GM23248 (cell line): ENCODE measurements around the gene AJM1. TPM values are rescaled to one million over a fixed set of nuclear protein-coding genes. Genes with fewer than 3 reads are reported as not detected.

Experiments used
- DNase-seq: peaks from one replicate; pipeline ENCODE4 v3.0.0-alpha.2; 2015
- H2AFZ ChIP-seq: fragments of 200-600 bp; sonication (generic); 2 replicates; pipeline ENCODE4 v1.6.1; 2016; ENCODE audit warnings: antibody characterized with exemption
- H3F3A ChIP-seq: fragments of 200-600 bp; sonication (generic); 2 replicates; pipeline ENCODE4 v1.6.1; 2016; ENCODE audit warnings: mild to moderate bottlenecking, antibody characterized with exemption, mixed run types; ENCODE audit not compliant: insufficient read depth
- H3K27ac ChIP-seq: fragments of 200-600 bp; sonication (generic); 2 replicates; pipeline ENCODE4 v1.5.1; 2016; ENCODE audit warnings: mild to moderate bottlenecking
- H3K27me3 ChIP-seq: fragments of 200-600 bp; sonication (generic); replicated peaks from 2 replicates; pipeline ENCODE4 v1.6.1; 2016; ENCODE audit warnings: mild to moderate bottlenecking; ENCODE audit not compliant: insufficient read depth
- H3K36me3 ChIP-seq: fragments of 200-600 bp; sonication (generic); 2 replicates; pipeline ENCODE4 v1.6.1; 2016; ENCODE audit warnings: low read depth, mild to moderate bottlenecking
- H3K4me1 ChIP-seq: fragments of 200-600 bp; sonication (generic); 2 replicates; pipeline ENCODE4 v1.6.1; 2016; ENCODE audit warnings: mild to moderate bottlenecking; ENCODE audit not compliant: insufficient read depth
- H3K4me2 ChIP-seq: fragments of 200-600 bp; sonication (generic); one replicate; pipeline ENCODE4 v1.6.1; 2016; ENCODE audit warnings: mild to moderate bottlenecking; ENCODE audit not compliant: unreplicated experiment
- H3K4me3 ChIP-seq: fragments of 200-600 bp; sonication (generic); 2 replicates; pipeline ENCODE4 v1.5.1; 2016; ENCODE audit warnings: mild to moderate bottlenecking
- H3K79me2 ChIP-seq: fragments of 200-600 bp; sonication (generic); 2 replicates; pipeline ENCODE4 v1.6.1; 2016; ENCODE audit warnings: mild to moderate bottlenecking; ENCODE audit not compliant: insufficient read depth
- H3K9ac ChIP-seq: fragments of 200-600 bp; sonication (generic); 2 replicates; pipeline ENCODE4 v1.6.1; 2016; ENCODE audit warnings: mild to moderate bottlenecking
- H3K9me2 ChIP-seq: fragments of 200-600 bp; sonication (generic); 2 replicates; pipeline ENCODE4 v1.6.1; 2016; ENCODE audit warnings: mixed run types, mild to moderate bottlenecking, moderate library complexity; ENCODE audit not compliant: insufficient read depth
- H3K9me3 ChIP-seq: fragments of 200-600 bp; sonication (generic); one replicate; pipeline ENCODE4 v1.6.1; 2017; ENCODE audit warnings: low read depth
- H4K20me1 ChIP-seq: fragments of 200-600 bp; sonication (generic); 2 replicates; pipeline ENCODE4 v1.6.0; 2016; ENCODE audit not compliant: insufficient read depth
- EZH2 ChIP-seq: fragments of 200-600 bp; sonication (generic); IDR thresholded peaks from 2 replicates; pipeline ENCODE4 v1.6.1; 2018; ENCODE audit warnings: antibody characterized with exemption, mild to moderate bottlenecking; ENCODE audit not compliant: insufficient read depth, poor library complexity, severe bottlenecking
- EZH2phosphoT487 ChIP-seq: fragments of 200-600 bp; sonication (generic); IDR thresholded peaks from 2 replicates; pipeline ENCODE4 v1.6.1; 2018; ENCODE audit warnings: antibody characterized with exemption, moderate library complexity, mild to moderate bottlenecking, low read depth; ENCODE audit not compliant: insufficient read depth
- WGBS, 2 experiments: methylation state at CpG; one replicate each; pipeline ENCODE4 v1.1.6; 2015 to 2017; ENCODE audit warnings: low lambda C conversion rate in 2 of 2, low coverage in 1 of 2; ENCODE audit errors: missing lambda C conversion rate in 2 of 2; 5-methylcytosine and 5-hydroxymethylcytosine counted together
- in situ Hi-C: fragments of 300-500 bp; cut with MboI; formaldehyde crosslinking; loops from 2 replicates; pipeline ENCODE4 v1.15.0; 2020
- polyA plus RNA-seq: library from polyadenylated mRNA; unstranded; fragments of >200 nt; fragmentation: Nextera tagmentation; extraction: Ambion mirVana; gene quantifications from 2 replicates; pipeline ENCODE4 v1.2.1, GENCODE V29; 2016
- total RNA-seq: library from RNA; depleted of rRNA; stranded (reverse); fragments of >200 nt; shearing (Covaris generic); gene quantifications from 2 replicates; pipeline ENCODE4 v1.2.3, GENCODE V29; 2014

AJM1 gene
- total and polyA plus RNA-seq, 2 experiments from 2014 or later: 1.1 to 1.4 TPM

DNA sequence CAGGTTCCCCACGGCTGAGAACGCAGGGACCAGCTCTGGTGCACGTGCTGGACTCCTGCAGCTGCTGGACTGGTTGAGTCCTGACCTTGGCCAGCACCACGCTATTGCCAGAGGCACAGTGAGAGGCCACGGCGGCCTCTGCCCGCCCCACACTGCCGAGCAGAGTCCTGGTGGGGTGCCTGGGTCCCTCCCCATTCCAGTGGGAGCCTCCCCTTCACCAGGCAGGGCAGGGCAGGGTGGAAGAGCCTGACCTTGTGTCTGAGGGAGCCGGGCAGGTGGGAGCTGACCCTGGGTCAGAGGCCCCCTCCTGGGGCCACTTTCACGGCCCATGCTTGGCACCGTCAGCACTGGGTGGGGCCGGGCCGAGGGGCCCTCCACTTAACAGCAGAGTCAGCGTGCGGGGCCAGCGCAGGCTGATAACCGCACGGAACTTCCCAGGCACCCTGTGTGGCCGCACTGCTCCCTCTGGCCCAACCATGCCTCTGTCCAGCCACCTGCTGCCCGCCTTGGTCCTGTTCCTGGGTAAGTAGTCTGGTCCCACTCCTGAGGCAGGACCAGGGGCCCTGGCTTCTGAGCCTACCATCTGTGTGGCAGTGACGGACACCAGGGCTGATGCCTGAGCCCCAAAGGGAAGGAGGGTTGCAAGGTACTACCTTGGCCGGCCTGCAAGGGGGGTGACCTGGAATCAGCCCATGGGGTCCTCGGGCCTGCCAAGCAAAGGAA lies 9.8 kb downstream of the AJM1 start, which contains the start of gene MAMDC4:
Gene MAMDC4 (plus strand): TSS at position 406 of the 723 bp plus-strand sequence. CDS start 71 bp downstream, at position 477.
- in situ Hi-C loops: no loop called here
- H3K9me2 ChIP-seq: no peaks in the 10 kb centered on the region
- no peak within 1 kb of the TSS for H3K9ac ChIP-seq
- no peak within 1 kb of the TSS for H3K4me3 ChIP-seq
- no peak for TF ChIP-seq EZH2
- no peak for TF ChIP-seq EZH2phosphoT487
- no peaks in the 10 kb centered on the region for H4K20me1 ChIP-seq
- no peaks in the 10 kb centered on the region for H3K36me3 ChIP-seq
- no peaks in the 10 kb centered on the region for H3K9me3 ChIP-seq
- H3K4me1 ChIP-seq: no peaks in the 10 kb centered on the region
- no peak within 1 kb of the TSS for H2AFZ ChIP-seq
- H3K27me3 ChIP-seq: no peaks in the 10 kb centered on the region
- H3K79me2 ChIP-seq: peaks cover 7% of the 10 kb centered on the region; the same call in 1 of the 2 replicates
- no peaks in the 10 kb centered on the region for H3F3A ChIP-seq
- WGBS, 2 experiments: 70 to 73% methylated on average over 16 to 23 of the region's 23 CpGs
- no peak within 1 kb of the TSS for H3K27ac ChIP-seq
- no peak within 1 kb of the TSS for H3K4me2 ChIP-seq
- DNase-seq: no peak

DNA sequence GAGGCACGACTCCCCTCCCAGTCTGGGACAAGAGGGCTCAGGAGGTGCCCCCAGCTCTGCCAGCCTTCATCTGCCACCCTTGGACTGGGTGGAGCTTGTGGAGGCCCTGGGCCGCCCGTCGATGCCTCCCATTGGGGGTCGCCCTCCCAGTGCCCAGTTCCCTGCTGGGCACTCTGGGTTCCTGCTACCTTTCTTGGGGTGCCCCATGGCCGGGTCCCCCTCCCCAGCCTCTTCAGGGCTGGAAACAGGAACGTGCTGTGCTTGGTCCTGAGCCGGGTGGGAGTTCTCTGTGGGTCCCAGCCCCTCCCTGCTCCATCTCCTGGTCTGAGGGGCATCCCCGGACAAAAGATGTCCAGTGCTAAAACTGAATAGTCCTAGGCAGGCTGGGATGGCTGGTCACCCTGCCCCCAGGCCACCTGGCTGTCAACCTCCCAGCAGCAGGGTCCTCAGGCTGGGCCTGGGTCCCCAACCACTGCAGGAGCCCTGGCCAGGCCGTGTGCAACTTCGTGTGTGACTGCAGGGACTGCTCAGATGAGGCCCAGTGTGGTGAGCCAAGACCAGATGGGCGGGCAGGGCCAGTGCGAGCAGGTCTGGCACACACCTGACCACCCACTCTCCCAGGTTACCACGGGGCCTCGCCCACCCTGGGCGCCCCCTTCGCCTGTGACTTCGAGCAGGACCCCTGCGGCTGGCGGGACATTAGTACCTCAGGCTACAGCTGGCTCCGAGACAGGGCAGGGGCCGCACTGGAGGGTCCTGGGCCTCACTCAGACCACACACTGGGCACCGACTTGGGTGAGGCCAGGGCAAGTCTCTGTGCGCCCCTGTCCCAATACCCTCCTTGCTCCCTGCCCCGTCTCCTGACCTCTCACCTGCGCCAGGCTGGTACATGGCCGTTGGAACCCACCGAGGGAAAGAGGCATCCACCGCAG lies 10.7 kb downstream of the AJM1 start:
- H3K4me1 ChIP-seq: no peaks in the 10 kb centered on the region
- no peak for DNase-seq
- H3K4me3 ChIP-seq: no peak overlapping the region
- H3K27me3 ChIP-seq: no peaks in the 10 kb centered on the region
- H3K9ac ChIP-seq: no peak overlapping the region
- WGBS, 2 experiments: 81 to 84% methylated on average over 24 to 28 of the region's 29 CpGs
- in situ Hi-C loops: no loop called here
- TF ChIP-seq EZH2phosphoT487 (no peak), EZH2 (no peak)
- peaks cover 7% of the 10 kb centered on the region; the same call in 1 of the 2 replicates for H3K79me2 ChIP-seq
- H3K36me3 ChIP-seq: no peaks in the 10 kb centered on the region
- H3K9me3 ChIP-seq: no peaks in the 10 kb centered on the region
- no peak overlapping the region for H3K4me2 ChIP-seq
- no peak overlapping the region for H3K27ac ChIP-seq
- no peaks in the 10 kb centered on the region for H4K20me1 ChIP-seq
- H3F3A ChIP-seq: no peaks in the 10 kb centered on the region
- H2AFZ ChIP-seq: no peak overlapping the region
- no peaks in the 10 kb centered on the region for H3K9me2 ChIP-seq

DNA sequence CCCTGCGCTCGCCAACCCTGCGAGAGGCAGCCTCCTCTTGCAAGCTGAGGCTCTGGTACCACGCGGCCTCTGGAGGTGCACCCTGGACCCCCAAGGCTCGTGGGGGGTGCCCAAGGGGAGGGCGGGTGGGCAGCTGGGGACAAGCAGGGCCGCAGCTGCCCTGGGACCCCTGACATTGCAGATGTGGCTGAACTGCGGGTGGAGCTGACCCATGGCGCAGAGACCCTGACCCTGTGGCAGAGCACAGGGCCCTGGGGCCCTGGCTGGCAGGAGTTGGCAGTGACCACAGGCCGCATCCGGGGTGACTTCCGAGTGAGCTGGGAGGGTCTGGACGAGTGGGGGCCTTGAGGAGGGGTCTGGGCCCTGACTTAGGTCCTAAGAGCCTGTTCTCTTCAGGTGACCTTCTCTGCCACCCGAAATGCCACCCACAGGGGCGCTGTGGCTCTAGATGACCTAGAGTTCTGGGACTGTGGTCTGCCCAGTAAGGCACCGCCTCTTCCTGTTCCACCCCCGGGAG lies 11.4 kb downstream of the AJM1 start:
- no peak for TF ChIP-seq EZH2phosphoT487
- TF ChIP-seq EZH2: no peak
- no peaks in the 10 kb centered on the region for H3K9me3 ChIP-seq
- WGBS, 2 experiments: 77 to 85% methylated on average over 6 to 18 of the region's 18 CpGs
- no peak overlapping the region for H3K9ac ChIP-seq
- no peaks in the 10 kb centered on the region for H3K9me2 ChIP-seq
- no peak overlapping the region for H3K27ac ChIP-seq
- H3K36me3 ChIP-seq: no peaks in the 10 kb centered on the region
- no peaks in the 10 kb centered on the region for H3K27me3 ChIP-seq
- H2AFZ ChIP-seq: no peak overlapping the region
- no peak for DNase-seq
- no peaks in the 10 kb centered on the region for H3K4me1 ChIP-seq
- no peaks in the 10 kb centered on the region for H3F3A ChIP-seq
- no peak overlapping the region for H3K4me3 ChIP-seq
- in situ Hi-C loops: no loop called here
- H4K20me1 ChIP-seq: no peaks in the 10 kb centered on the region
- peaks cover 7% of the 10 kb centered on the region; the same call in 1 of the 2 replicates for H3K79me2 ChIP-seq
- H3K4me2 ChIP-seq: no peak overlapping the region

DNA sequence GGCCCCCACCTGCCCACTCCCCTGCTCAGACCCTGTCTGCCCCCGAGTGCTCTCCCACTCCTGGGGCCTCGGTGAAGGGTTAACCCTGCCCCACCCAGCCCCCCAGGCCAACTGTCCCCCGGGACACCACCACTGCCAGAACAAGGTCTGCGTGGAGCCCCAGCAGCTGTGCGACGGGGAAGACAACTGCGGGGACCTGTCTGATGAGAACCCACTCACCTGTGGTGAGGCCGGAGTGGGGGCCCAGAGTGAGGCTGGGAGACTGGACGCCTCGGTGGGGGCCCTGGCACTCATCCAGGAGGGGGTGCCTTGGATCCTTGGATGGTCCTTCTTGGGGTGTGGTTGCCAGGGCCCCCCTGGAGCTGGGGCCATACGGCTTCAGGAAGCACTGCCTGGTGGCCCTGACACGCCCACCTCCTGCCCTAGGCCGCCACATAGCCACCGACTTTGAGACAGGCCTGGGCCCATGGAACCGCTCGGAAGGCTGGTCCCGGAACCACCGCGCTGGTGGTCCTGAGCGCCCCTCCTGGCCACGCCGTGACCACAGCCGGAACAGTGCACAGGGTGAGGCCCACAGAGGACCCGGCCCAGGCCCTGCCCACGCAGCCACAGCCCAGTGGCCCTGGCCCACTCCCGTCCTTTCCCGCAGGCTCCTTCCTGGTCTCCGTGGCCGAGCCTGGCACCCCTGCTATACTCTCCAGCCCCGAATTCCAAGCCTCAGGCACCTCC lies 12.0 kb downstream of the AJM1 start:
- Histone ChIP-seq H3K27me3 (no peaks in the 10 kb centered on the region), H3K79me2 (peaks cover 7% of the 10 kb centered on the region; the same call in 1 of the 2 replicates), H3K4me1 (no peaks in the 10 kb centered on the region), H3K36me3 (no peaks in the 10 kb centered on the region), H3K9me2 (no peaks in the 10 kb centered on the region), H4K20me1 (no peaks in the 10 kb centered on the region), H3K4me3 (no peak overlapping the region), H3K9ac (no peak overlapping the region), H3K27ac (no peak overlapping the region), H2AFZ (no peak overlapping the region), H3F3A (no peaks in the 10 kb centered on the region), H3K9me3 (no peaks in the 10 kb centered on the region), H3K4me2 (no peak overlapping the region)
- in situ Hi-C loops: no loop called here
- no peak for DNase-seq
- 68 to 74% methylated on average over 26 to 27 of the region's 30 CpGs for WGBS, 2 experiments
- TF ChIP-seq EZH2 (no peak), EZH2phosphoT487 (no peak)
